Osteoblast (primary cell): ENCODE measurements around the gene CHAF1A. TPM values are rescaled to one million over a fixed set of nuclear protein-coding genes. Genes with fewer than 3 reads are reported as not detected.

Experiments used
- DNase-seq: peaks from one replicate; pipeline ENCODE4 v3.0.0; 2011; ENCODE audit warnings: low spot score, mixed read lengths; ENCODE audit not compliant: insufficient read length; ENCODE audit errors: missing footprints
- H2AFZ ChIP-seq: 2 replicates; pipeline ENCODE4 v1.6.0; 2011; ENCODE audit warnings: mild to moderate bottlenecking, low read length
- H3K27ac ChIP-seq: 2 replicates; pipeline ENCODE4 v1.5.1; 2011; ENCODE audit warnings: mild to moderate bottlenecking, low read depth, low read length, moderate library complexity
- H3K27me3 ChIP-seq: 2 replicates; pipeline ENCODE4 v1.6.0; 2012; ENCODE audit warnings: mild to moderate bottlenecking, control low read depth, inconsistent platforms, low read length, moderate library complexity; ENCODE audit not compliant: insufficient read depth
- H3K36me3 ChIP-seq: 2 replicates; pipeline ENCODE4 v1.5.1; 2011; ENCODE audit warnings: mild to moderate bottlenecking, low read length, control low read depth, moderate library complexity; ENCODE audit not compliant: insufficient read depth
- H3K4me1 ChIP-seq: 2 replicates; pipeline ENCODE4 v1.5.1; 2011; ENCODE audit warnings: mild to moderate bottlenecking, low read length, control low read depth, moderate library complexity; ENCODE audit not compliant: insufficient read depth
- H3K4me2 ChIP-seq: 2 replicates; pipeline ENCODE4 v1.6.0; 2011; ENCODE audit warnings: mild to moderate bottlenecking, low read length; ENCODE audit not compliant: insufficient read depth
- H3K4me3 ChIP-seq: fragments of 200-600 bp; sonication (generic); 3 replicates; pipeline ENCODE4 v1.5.1; 2012; ENCODE audit warnings: mild to moderate bottlenecking, low read length, inconsistent platforms; ENCODE audit not compliant: insufficient read depth
- H3K79me2 ChIP-seq: 2 replicates; pipeline ENCODE4 v1.6.0; 2012; ENCODE audit warnings: mild to moderate bottlenecking, low read length, control low read depth, inconsistent platforms; ENCODE audit not compliant: insufficient read depth
- H3K9me3 ChIP-seq: 2 replicates; pipeline ENCODE4 v1.5.1; 2011; ENCODE audit warnings: low read depth, low read length, control low read depth
- H4K20me1 ChIP-seq: 2 replicates; pipeline ENCODE4 v1.6.0; 2012; ENCODE audit warnings: mild to moderate bottlenecking, low read length, control low read depth; ENCODE audit not compliant: insufficient read depth
- CTCF ChIP-seq: IDR thresholded peaks from 2 replicates; pipeline ENCODE4 v1.5.1; 2011; ENCODE audit warnings: mild to moderate bottlenecking, low read depth, low read length, moderate library complexity; ENCODE audit errors: extremely low read depth
- total RNA-seq: library from RNA; depleted of rRNA; stranded (reverse); fragments of >200 nt; gene quantifications from 2 replicates; pipeline ENCODE4 v1.2.3, GENCODE V29; 2012

CHAF1A gene
- total RNA-seq, 1 donor: 3.6 TPM

- Histone ChIP-seq H3K36me3 (peaks cover 74% of the 10 kb centered on the region), H3K27ac (no peak overlapping the region), H2AFZ (no peak overlapping the region), H3K4me1 (no peaks in the 10 kb centered on the region), H3K27me3 (no peaks in the 10 kb centered on the region), H3K79me2 (peaks cover 9% of the 10 kb centered on the region), H3K9me3 (no peaks in the 10 kb centered on the region), H4K20me1 (peaks cover 18% of the 10 kb centered on the region), H3K4me2 (no peak overlapping the region), H3K4me3 (no peak overlapping the region)
- no peak for TF ChIP-seq CTCF
- peak; percentile 35 for DNase-seq
These were observed 45.1 kb downstream of the CHAF1A start for GRCh38 chr19:4447327-4448146.

DNA sequence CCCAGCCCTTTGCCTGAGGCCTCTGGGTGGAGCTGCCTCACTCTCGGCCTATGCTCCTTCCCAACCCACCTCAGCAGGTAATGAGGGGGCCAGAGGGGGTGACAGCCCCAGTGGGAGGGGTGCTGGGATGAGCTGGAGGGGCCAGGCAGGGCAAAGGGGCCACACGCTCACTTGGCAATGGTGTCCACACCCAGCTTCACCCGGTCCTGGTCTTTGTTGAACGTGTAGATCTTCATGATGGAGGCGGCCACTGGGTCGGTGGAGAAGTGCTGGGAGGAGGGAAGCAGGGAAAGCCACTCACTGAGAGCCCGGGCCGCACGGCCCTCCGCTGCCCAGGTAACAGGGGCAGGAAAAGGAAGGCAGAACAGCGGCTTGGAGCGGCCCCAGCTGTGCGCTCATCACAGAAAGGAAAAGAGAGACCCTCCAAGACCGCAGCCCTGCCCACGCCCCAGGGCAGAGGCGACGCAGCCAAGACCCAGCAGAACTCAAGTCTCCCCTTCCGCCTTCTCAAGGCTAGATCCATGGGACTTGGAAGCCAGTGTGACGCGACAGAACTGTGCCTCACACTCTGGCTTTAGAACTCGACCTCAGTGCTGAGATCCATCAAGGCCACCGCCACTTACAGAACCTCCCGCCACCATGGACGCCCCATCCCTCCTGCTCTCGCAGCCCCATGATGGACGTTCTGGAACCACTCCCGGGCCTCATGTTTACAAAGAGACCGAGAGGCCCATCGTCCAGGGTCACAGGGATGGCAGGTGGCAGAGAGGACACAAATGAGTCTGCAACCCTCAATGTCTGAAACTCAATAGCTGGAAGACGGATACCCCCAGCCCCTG, 45.9 kb downstream of the CHAF1A start:
- Histone ChIP-seq H3K27ac (no peak overlapping the region), H3K9me3 (no peaks in the 10 kb centered on the region), H2AFZ (no peak overlapping the region), H3K27me3 (no peaks in the 10 kb centered on the region), H3K4me2 (no peak overlapping the region), H3K79me2 (peaks cover 15% of the 10 kb centered on the region), H3K36me3 (peaks cover 82% of the 10 kb centered on the region), H3K4me3 (no peak overlapping the region), H3K4me1 (no peaks in the 10 kb centered on the region), H4K20me1 (peaks cover 26% of the 10 kb centered on the region)
- peak; percentile 85 for DNase-seq
- TF ChIP-seq CTCF: no peak

DNA sequence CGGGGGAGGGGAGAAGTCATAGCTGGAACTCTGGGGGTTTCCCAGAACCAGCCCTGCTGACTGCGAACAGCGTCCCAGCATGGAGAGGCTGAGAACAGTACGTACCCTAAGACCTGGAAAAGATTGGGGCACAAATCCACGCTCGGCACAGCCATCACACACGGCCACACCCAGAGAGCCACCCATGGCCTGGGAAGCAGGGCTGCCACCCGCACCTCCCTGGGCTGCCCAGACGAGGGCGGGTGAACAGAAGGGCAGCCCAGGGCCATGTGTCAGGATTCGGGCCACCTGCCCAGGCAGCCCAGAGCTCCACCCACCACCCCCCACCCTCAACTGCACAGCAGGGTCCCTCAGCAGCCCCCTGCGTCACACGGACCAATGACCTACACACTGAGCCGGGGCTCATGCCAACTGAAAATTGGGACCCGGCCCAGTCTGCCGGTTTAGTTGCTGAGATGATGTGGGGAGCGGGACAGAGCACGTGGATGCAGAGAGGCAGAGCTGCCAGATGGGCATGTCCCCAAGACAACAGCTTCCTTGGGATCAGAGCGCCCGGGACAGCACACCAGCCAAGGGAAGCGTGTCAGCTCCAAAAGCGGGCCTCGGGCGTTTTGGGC, 46.7 kb downstream of the CHAF1A start:
- no peak for TF ChIP-seq CTCF
- Histone ChIP-seq H3K9me3 (no peaks in the 10 kb centered on the region), H3K4me1 (no peaks in the 10 kb centered on the region), H3K27ac (no peak overlapping the region), H4K20me1 (peaks cover 29% of the 10 kb centered on the region), H3K79me2 (peaks cover 21% of the 10 kb centered on the region), H2AFZ (no peak overlapping the region), H3K36me3 (peaks cover 90% of the 10 kb centered on the region), H3K4me3 (no peak overlapping the region), H3K4me2 (no peak overlapping the region), H3K27me3 (no peaks in the 10 kb centered on the region)
- peak; percentile 60 for DNase-seq
